ENCODE data around the gene HCLS1.
A peak's percentile ranks its signal among the peaks of the same experiment; 100 is the strongest.
"Not testable (repeated sequence)": the region's sequence is repeated elsewhere in the genome, so short reads cannot be mapped to it uniquely, and the experiment has no call there.

The HCLS1 gene, protein sequence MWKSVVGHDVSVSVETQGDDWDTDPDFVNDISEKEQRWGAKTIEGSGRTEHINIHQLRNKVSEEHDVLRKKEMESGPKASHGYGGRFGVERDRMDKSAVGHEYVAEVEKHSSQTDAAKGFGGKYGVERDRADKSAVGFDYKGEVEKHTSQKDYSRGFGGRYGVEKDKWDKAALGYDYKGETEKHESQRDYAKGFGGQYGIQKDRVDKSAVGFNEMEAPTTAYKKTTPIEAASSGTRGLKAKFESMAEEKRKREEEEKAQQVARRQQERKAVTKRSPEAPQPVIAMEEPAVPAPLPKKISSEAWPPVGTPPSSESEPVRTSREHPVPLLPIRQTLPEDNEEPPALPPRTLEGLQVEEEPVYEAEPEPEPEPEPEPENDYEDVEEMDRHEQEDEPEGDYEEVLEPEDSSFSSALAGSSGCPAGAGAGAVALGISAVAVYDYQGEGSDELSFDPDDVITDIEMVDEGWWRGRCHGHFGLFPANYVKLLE

DNA sequence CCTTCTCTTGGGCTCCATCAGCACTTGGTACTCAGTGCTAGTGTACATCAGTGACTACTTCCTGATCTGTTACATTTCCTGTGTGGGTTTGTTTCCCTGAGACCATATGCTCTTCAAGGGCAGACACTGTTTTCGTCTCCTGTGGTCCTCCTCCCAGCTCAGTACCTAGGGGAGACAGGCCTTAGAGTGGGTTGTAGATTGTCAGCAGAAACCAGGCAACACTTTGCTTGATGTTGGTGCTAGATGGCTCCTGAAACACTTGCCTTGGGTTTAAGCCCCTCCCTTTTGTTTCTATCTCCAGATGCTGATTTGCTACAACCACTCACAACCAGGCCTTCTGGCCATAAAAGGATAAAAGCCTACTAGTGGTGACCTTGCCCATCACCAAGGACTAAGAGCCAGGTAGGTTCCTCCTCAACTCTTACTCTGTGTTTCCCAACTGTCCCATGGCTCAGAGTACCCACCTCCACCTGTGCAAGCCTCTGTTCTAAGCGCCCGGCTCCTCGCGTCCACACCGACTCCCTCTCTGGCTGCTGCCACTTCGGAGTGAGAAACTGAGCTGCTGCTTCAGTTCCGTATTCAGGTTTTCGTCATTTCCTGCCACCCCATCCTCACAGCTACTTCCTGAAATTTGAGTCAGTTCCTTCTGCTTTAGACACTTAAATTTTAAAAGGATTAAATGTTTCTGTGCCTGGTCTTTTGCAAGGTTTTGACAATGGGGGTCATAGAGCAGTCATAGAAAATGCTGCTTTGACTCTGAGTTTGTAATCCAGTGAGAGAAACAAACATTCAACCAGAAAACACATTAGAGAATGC lies at the start of gene HCLS1:
HCLS1 (minus strand) TSS at position 548 of the 816 bp plus-strand sequence. CDS start 2,556 bp downstream, outside the sequence.
- DNase-seq (ENCODE audit: low read depth), result peak; percentile 51

DNA sequence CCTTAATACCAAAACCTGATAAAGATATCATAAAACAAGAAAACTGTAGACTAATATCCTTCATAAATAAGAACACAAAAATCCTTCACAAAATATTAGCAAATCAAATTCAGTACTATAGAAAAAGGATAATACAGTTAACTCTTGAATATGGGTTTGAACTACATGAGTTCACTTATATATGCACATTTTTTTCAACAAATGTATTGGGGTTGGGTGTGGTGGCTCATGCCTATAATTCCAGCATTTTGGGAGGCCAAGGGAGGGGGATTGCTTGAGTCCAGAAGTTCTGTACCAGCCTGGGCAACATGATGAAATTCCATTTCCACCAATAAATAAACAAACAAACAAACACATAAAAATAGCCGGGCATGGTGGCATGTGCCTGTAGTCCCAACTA lies 49.6 kb upstream of the HCLS1 start:
- DNase-seq (ENCODE audit: low read depth), result no peak

DNA sequence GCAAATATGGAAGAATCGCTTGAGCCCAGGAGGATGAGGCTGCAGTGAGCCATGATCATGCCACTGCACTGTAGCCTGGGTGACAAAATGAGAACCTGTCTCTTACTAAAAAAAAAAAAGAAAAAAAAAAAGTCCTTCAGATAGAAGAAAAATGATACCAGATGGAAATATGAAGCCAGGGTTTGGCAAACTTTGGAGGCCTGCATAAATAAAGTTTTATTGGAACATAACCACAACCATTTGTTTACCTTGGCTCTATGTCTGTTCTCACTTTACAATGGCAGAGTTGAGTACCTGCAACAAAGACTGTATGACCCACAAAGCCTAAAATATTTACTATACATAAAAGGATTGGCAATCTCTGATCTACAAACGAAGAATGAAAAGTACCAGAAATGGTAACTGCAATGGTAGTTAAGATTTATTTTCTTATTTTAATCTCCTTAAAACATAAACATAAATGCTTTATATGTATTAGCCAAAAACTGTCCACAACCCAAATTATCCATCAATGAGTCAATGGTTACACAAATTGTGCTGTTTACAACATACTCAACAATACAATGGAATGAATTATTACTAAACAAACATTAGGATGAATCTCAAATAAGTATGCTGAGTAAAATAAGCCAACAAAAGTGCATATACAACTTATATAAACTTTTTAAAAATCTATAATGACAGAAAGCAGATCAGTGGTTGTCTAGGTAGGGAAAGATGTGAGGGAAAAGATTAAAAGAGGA lies 47.0 kb upstream of the HCLS1 start:
- no peak for DNase-seq (ENCODE audit: low read depth)

DNA sequence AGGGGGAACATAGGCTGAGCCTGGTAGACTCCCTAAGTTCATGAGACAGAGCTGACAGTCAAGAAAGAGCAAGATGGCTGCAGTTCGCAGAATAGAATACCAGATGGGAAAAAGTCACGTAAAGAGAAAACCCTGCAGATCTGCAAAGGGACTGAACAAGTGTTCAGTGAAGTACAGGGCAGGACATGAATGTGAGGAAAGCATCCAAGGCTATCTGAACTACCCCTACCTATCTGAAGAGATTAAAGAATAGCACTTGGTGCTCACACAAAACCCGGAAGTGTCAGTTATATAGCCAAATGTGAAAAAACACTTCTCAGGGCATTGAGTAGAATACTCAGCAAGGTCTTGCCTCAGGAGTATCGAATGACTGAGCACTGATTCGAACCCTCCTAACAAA lies 44.8 kb upstream of the HCLS1 start:
- no peak for DNase-seq (ENCODE audit: low read depth)

DNA sequence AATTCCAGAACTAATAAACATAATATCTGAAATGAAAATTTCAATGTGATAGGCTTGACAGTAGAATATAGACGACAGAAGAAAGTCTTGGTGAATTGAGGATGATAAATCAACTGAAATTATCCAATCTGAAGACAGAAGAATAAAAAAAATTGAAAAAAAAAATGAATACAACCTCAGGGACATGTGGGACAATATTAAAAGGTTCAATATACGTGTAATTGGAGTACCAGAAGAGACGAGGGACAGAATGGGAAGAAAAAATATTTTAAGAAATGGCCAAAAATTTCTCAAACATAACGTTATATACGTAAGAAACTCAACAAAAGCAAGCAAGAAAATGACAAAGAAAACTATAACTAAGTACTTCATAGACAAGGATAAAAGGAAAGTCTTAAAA lies 43.3 kb upstream of the HCLS1 start:
- no peak for DNase-seq (ENCODE audit: low read depth)

DNA sequence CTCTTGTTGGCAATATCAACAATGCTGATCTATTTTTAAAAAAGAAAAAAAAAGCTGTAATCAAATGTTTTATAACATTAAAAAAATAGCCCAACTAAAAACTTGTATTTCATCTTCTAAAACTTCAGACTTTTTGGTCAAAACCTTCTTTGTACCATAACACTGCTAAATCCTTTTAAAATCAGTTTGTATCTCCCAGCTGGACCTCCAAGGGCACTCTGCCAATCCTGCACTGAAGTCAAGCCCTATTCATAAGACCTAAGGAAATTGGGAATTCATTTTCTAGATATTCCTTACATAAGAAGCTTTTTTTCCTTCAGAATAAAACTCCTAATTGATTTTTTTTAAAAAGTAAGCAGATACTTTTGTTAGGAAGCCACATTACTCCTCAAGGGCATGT lies 38.2 kb upstream of the HCLS1 start:
- DNase-seq (ENCODE audit: low read depth), result no peak

DNA sequence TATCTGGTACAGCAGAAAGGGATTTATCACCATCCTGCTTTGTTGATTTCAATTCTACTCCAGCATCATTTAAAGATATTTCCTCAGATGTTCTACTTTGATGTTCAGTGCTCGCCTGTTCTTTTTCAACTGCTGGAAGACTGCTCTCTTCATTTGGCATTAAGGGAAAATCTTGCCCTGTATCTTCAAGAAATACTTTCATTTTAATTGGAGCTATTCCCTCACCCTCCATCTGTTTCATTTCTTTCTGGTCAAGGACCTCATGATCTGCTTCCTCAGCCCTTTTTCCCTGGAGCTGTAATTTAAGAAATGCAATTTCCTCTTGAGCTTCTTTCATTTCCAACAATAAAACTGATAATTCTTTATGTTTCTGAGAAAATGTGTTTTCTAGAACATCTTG lies 37.8 kb upstream of the HCLS1 start:
- no peak for DNase-seq (ENCODE audit: low read depth)

DNA sequence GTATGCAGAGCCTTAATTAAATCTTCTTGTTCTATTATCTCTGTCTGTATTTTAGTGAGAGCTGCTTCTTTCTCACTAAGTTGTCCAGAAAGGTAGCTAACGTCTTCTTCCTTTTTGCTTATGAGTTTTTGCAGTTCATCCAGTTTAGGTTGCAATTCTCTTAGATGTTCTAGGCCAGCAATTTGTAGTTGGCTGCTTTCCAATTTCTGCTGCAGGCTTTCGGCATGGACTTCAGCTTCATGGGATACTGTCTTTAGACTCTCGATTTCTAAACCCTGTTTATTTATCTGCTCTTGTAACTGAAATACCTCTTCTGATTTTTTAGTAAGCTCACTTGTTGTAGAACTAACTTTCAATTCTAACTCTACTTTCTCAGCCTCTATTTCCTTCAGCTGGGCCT lies 35.5 kb upstream of the HCLS1 start:
- DNase-seq (ENCODE audit: low read depth), result no peak

DNA sequence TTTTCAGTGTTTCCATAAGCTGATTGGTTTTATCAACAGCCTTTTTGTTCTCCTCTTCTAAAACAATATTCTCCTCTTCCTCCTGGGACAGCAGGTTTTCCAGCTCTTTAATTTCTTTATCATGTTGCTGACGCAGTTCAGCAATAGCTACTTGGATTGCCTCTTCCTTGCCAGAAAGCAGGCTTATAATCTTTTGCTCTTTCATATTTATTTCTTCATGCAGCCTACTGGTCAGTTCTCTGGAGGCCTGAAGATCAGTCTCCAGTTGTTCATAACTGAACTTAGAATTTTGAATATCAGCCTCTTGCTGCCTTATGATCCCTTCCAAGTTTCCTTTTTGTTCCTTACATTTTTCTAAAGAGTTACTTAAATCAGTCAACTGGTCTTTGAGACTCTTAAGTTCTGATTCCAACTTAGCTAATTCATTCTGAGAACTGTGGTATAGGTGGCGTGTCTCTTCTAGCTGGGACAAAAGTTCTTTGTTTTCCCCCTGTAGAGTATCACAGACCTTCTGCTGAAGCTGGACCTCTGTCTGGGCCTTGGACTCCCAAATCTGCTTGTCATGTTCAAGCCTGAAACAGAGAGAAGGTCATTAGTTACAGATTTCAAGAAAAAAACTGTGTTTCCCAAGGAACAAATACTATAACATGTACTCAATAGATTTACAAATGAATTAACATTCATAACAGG lies 31.5 kb upstream of the HCLS1 start:
- DNase-seq (ENCODE audit: low read depth), result no peak

DNA sequence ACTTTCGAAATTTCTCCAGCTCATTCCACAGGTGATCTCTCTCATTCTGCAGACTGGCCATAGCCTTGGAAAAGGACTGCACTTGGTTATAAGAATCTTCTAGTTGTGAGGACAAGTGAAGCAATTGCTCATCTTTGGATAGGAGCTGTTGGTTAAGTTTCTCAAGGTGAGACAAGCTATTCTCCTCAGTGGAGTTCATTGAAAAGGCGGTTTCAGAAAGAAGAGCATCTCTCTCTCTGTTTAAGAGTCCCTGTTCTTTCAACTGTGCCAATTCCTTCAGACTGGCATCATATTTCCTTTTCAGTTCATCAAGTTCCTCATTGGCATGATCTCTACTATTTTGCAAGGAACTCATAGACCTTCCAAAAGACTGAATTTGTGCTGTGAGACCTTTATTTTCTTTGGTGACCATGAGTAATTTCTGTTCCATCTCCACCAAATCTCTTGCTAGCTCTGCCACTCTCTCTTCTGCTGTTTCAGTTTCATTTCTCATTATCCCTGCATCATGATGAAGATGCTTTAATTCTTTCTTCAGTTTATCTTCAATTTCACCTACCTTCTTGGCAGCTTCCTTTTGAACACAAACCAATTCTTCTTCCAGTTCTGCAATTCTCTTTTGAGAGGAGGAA lies 30.2 kb upstream of the HCLS1 start:
- no peak for DNase-seq (ENCODE audit: low read depth)

DNA sequence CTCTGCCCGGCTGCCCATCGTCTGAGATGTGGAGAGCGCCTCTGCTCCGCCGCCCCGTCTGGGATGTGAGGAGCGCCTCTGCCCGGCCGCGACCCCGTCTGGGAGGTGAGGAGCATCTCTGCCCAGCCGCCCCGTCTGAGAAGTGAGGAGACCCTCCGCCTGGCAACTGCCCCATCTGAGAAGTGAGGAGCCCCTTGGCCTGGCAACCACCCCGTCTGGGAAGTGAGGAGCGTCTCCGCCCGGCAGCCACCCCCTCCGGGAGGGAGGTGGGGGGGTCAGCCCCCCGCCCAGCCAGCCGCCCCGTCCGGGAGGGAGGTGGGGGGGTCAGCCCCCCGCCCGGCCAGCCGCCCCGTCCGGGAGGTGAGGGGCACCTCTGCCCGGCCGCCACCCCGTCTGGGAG lies 28.0 kb upstream of the HCLS1 start:
- DNase-seq (ENCODE audit: low read depth), result not testable (repeated sequence)

DNA sequence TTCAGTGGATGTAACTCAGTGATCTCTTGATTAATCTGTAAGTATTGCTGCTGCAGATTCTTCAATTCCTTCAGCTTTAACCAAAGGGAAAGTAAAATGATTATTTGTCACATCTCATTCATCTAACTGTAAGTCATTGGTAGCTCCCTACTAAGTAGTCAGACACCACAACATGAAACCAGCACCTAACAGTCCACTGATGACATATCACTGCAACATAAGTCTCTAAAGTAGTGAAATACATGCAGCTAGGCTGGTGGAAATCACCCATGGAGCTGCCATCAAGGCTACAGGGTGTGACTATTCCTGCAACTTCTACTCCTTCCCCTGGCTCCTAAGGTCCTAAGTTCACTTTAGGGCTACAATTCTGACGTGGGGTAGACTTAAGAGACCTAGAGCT lies 21.1 kb upstream of the HCLS1 start:
- no peak for DNase-seq (ENCODE audit: low read depth)

DNA sequence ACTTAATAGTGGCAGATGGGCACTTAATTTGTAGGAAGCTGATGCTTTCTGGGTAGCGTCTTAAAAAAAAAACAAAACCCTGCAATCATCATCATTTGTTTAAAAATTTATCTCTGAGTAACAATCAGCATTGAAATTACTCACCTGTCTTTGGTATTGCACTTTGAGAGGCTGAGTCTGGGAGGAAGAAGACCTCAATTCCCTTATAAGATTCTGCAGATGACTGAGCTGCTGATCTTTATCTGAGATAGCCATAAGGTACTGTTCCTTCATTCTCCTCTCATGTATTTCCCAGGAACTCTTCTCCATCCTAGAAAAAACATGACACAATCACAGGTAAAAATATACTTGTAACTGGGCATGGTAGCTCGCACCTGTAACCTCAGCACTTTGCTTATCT lies 16.4 kb upstream of the HCLS1 start:
- DNase-seq (ENCODE audit: low read depth), result no peak

DNA sequence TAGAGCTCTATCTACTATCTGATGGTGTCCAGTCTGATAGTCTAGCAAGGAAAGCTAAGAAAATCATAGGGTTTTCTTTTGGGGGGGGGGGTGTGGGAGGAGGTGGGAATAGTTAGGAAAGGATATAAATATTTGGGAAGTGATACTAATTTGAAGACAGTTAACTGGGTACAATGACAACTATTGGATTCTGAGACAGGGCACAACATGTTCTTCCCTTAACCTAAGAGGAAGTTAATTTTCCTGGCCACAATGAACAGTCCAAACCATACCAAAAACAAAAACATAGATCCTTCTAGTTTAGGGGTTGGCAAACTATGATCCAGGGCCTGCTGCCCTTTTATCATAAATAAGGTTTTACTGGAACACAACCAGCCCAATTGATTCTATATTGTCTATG lies 10.0 kb upstream of the HCLS1 start:
- no peak for DNase-seq (ENCODE audit: low read depth)

DNA sequence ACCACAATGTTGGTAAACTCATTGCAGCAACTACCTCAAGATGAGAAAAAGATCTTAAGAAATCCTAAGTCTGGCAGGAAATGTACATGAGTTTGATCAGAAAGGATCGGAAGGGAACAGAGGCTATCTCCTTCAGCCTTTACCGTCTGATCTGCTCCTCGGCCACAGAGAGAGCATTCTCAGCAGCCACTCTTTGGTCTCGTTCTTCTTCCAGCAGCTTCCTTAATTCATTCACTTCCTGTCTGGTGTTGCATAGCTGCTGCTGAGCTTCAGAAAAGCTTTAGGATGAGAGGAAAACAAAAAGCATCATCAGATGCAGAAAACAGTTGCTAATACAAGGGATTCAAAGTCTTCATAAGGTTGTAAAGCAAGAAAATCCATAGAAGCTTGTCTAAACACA lies 6.6 kb upstream of the HCLS1 start:
- no peak for DNase-seq (ENCODE audit: low read depth)

DNA sequence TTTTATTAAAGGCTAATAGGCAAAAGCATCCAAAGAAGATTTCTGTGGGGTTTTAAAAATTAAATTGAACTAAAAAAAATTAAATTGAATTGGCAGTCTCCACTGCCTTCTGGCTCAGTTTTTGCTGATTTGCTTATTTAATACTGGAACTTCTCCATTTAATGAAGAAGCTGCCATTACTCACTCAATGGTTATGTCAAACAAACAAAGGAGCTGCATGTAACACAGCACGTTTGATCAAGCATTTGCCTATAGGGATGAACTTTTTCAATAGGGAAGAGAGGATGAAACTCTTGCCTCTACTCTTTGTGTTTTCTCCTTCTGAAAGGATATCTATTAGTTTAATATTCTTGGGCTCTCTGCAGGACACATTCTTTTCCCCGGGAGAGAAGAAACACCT lies 4.8 kb upstream of the HCLS1 start:
- DNase-seq (ENCODE audit: low read depth), result no peak

DNA sequence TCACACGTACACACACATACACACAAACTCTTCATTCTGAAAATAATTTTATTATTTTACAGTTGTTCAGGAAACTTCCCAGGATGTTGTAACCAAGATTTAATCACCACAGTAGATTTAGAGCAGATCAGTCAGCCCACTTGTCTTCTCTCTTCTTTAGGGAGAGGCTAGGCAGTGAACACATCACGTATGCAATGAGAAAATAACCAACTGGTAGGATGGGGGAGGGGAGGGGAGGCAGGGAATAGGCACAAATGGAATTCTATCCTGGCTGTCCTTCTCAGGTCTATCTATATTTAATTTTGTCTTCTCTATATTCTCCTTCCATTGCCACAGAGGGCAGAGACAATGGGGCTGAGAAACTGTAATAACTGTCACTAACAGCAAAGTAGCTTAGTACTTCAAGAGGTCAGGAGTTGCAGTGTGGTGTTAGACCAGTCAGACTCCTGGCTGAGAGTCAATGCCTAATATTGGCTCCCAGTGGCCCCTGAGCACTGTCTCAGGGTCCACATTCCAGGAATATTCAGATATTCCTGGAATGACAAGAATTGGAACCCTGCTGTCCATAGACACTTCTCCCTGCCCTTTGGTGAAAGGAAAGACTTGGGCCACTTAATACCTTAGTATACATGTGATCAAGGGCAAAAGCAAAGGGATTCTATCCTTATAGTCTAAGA lies 2.6 kb upstream of the HCLS1 start:
- no peak for DNase-seq (ENCODE audit: low read depth)

DNA sequence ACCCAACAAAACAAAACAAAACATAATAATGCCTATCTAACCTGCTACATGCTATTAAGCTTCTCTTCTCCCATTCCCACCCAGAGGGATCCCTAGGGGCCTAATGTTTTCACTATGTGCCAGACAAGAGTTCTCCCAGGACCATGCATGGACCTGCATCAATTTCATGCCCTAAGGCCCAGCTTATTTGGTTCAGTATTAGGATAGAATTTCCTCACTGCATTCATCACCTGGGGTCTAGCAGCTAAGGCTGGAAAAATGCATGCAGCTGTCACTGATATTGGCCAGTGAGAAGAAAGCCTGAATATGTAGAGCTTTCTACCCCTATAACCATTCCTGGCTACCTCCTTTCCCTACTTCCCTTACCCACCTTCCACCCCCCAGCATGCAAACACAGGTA lies 2.0 kb upstream of the HCLS1 start:
- DNase-seq (ENCODE audit: low read depth), result no peak

DNA sequence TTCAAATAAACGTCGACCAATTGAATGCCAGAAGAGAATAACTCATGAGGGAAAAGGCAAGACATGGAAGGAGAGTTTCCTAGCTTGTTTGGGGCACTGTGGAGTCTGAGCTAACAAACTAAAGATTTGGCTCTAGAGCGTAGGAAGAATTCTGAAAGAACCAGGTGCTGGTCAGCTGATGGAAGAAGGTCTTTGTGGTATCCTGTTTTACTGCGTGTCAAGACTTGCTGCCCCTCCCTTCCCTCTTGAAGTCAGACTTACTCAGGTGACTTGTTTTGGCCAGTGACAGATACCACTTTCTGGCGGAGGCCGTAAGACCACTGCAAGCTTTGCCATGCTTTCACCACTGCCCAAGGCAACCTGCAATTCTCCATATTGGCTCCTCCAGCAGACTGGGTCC lies 673 bp upstream of the HCLS1 start:
- no peak for DNase-seq (ENCODE audit: low read depth)

DNA sequence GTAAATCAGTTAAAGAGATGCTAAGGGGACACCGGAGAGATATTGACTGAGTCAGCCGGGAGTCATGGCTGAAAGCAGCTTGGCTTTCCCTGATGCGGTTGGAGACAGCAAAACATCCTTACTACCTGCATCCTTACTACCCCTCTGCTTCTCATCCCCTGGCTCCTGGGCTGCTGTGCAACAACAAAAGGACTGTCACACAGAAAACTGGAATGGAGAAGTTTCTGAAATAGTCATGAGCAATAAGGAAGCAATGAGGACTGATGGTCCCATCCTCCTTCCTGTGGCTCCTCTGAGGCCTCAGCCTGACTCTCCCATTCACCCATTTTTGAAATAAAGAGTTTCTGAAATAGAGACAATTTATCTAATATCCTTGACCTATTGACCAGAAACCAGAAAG lies 1.1 kb downstream of the HCLS1 start:
- no peak for DNase-seq (ENCODE audit: low read depth)
